ENCODE results near the gene WDR88. TPM values are rescaled to one million over a fixed set of nuclear protein-coding genes. Genes with fewer than 3 reads are reported as not detected.

WDR88 gene
- total RNA-seq: not detected

GRCh38 chr19:33132021-33132420 lies at the start of gene WDR88:
Gene WDR88, plus strand, starts transcription at chr19:33132114. Its CDS starts 56 bp downstream, at chr19:33132170.

GRCh38 chr19:33193865-33194362 lies 62.0 kb downstream of the WDR88 start, which contains the start of gene LRP3:
Gene LRP3, plus strand, starts transcription at chr19:33194330. Its CDS starts 456 bp downstream, at chr19:33194786.

Other genes with a start within 250 kb of the WDR88 start
- gene CEP89, start 160.2 kb upstream of the WDR88 start, total RNA-seq: 10 to 100 TPM; 17.6 to 17.8 TPM
- 1 to 10 TPM; 4.2 to 4.4 TPM for gene FAAP24, start 159.9 kb upstream of the WDR88 start, total RNA-seq
- 1 to 10 TPM; 1.4 to 2.9 TPM for gene RHPN2, start 67.2 kb upstream of the WDR88 start, total RNA-seq
- 10 to 100 TPM; 11.5 to 11.7 TPM for gene GPATCH1, start 50.9 kb upstream of the WDR88 start, total RNA-seq
- under 1 TPM; 0.22 to 0.23 TPM for gene LRP3, start 62.2 kb downstream of the WDR88 start, total RNA-seq
- gene SLC7A10, start 93.7 kb downstream of the WDR88 start, total RNA-seq: not detected
- gene CEBPA, start 170.4 kb downstream of the WDR88 start, total RNA-seq: under 1 TPM; 0.08 to 0.14 TPM
- 10 to 100 TPM; 21.4 to 22.4 TPM for gene CEBPG, start 241.6 kb downstream of the WDR88 start, total RNA-seq

All from activated naive CD4-positive, alpha-beta T cell treated with anti-CD3 and anti-CD28 coated beads, Interleukin-2, amount 10 ng/mL, durations not matched to agents 5 hours and 36 hours (primary cell).